Endodermal cell (in vitro differentiated cells): ENCODE data around the gene TSPAN4. TPM values are rescaled to one million over a fixed set of nuclear protein-coding genes. Genes with fewer than 3 reads are reported as not detected.

Experiments
- DNase-seq: peaks from one replicate; pipeline ENCODE4 v3.0.0-alpha.2; 2017
- H3K27ac ChIP-seq: 2 replicates; pipeline ENCODE4 v1.5.1; 2013; ENCODE audit warnings: mild to moderate bottlenecking, low read depth, low read length, moderate library complexity
- H3K27me3 ChIP-seq: 2 replicates; pipeline ENCODE4 v1.6.1; 2013; ENCODE audit warnings: mild to moderate bottlenecking, low read length, moderate library complexity; ENCODE audit not compliant: insufficient read depth, control insufficient read depth, poor library complexity, severe bottlenecking
- H3K36me3 ChIP-seq: 2 replicates; pipeline ENCODE4 v1.7.0; 2013; ENCODE audit warnings: mild to moderate bottlenecking, low read length, moderate library complexity; ENCODE audit not compliant: control insufficient read depth, insufficient read depth
- H3K4me1 ChIP-seq: one replicate; pipeline ENCODE4 v1.7.0; 2013; ENCODE audit warnings: low read length; ENCODE audit not compliant: control insufficient read depth, insufficient read depth
- H3K4me3 ChIP-seq: 2 replicates; pipeline ENCODE4 v1.5.1; 2013; ENCODE audit warnings: mild to moderate bottlenecking, low read length, moderate library complexity
- H3K9ac ChIP-seq: 2 replicates; pipeline ENCODE4 v1.6.1; 2013; ENCODE audit warnings: mild to moderate bottlenecking, low read length, moderate library complexity; ENCODE audit not compliant: poor library complexity, severe bottlenecking; ENCODE audit errors: extremely low read depth
- H3K9me3 ChIP-seq: 2 replicates; pipeline ENCODE4 v1.6.1; 2013; ENCODE audit warnings: mild to moderate bottlenecking, low read length, moderate library complexity; ENCODE audit not compliant: control insufficient read depth
- H3K27ac Mint-ChIP-seq: 2 replicates; pipeline ENCODE4 v1.8.0; 2020; ENCODE audit warnings: mixed read lengths
- H3K27me3 Mint-ChIP-seq: 2 replicates; pipeline ENCODE4 v1.8.0; 2021; ENCODE audit warnings: mild to moderate bottlenecking, mixed read lengths; ENCODE audit not compliant: insufficient read depth
- H3K36me3 Mint-ChIP-seq: 2 replicates; pipeline ENCODE4 v1.8.0; 2020; ENCODE audit warnings: low read depth, mixed read lengths
- H3K4me1 Mint-ChIP-seq: 2 replicates; pipeline ENCODE4 v1.8.0; 2020; ENCODE audit warnings: mixed read lengths
- H3K4me3 Mint-ChIP-seq: 2 replicates; pipeline ENCODE4 v1.8.0; 2020; ENCODE audit warnings: mild to moderate bottlenecking, moderate library complexity, mixed read lengths
- H3K9me3 Mint-ChIP-seq: 2 replicates; pipeline ENCODE4 v1.8.0; 2020; ENCODE audit warnings: mild to moderate bottlenecking, mixed read lengths
- CTCF ChIP-seq: fragments of 200-600 bp; sonication (generic); conservative IDR thresholded peaks from 2 replicates; pipeline ENCODE4 v1.5.0; 2021; ENCODE audit warnings: antibody characterized with exemption, mild to moderate bottlenecking
- WGBS, 2 experiments: methylation state at CpG; one replicate each; pipeline versions ENCODE4 v1.1.5 to v1.1.7; 2013; ENCODE audit warnings: missing lambda C conversion rate in 2 of 2, mixed read lengths in 1 of 2; ENCODE audit not compliant: insufficient coverage in 1 of 2, insufficient read length in 1 of 2; 5-methylcytosine and 5-hydroxymethylcytosine counted together
- total RNA-seq, 2 donors: library from RNA; stranded (reverse); fragmentation: NEBNext Ultra II Directional in 1 of 2; extraction: Animal tissue kit (Norgen Biotek cat#: 25700) in 1 of 2; gene quantifications; 2 replicates in 1 of 2; 3 replicates in 1 of 2; pipeline ENCODE4 v1.2.1, GENCODE V29; 2021

The TSPAN4 gene
- total RNA-seq, 2 donors from 2014 or later: 56.8 to 71.1 TPM

GRCh38 chr11:865462-866430 lies 23.1 kb downstream of the TSPAN4 start:
- Histone ChIP-seq H3K36me3 (no peaks in the 10 kb centered on the region), H3K4me3 (no peak overlapping the region), H3K27me3 (no peaks in the 10 kb centered on the region), H3K27ac (no peak overlapping the region), H3K9ac (no peak overlapping the region), H3K9me3 (no peaks in the 10 kb centered on the region), H3K4me1 (no peaks in the 10 kb centered on the region)
- Mint-ChIP-seq H3K27ac (no peak overlapping the region), H3K9me3 (no peaks in the 10 kb centered on the region), H3K4me3 (no peak overlapping the region), H3K4me1 (peaks cover 1% of the 10 kb centered on the region), H3K27me3 (no peaks in the 10 kb centered on the region), H3K36me3 (no peaks in the 10 kb centered on the region)
- DNase-seq: no peak
- 92 to 95% methylated on average over 24 to 41 of the region's 41 CpGs for WGBS, 2 experiments
- TF ChIP-seq CTCF: no peak

- Histone ChIP-seq H3K9ac (no peak overlapping the region), H3K4me1 (no peaks in the 10 kb centered on the region), H3K27me3 (no peaks in the 10 kb centered on the region), H3K4me3 (no peak overlapping the region), H3K27ac (no peak overlapping the region), H3K36me3 (no peaks in the 10 kb centered on the region), H3K9me3 (no peaks in the 10 kb centered on the region)
- Mint-ChIP-seq H3K36me3 (no peaks in the 10 kb centered on the region), H3K4me1 (peaks cover 1% of the 10 kb centered on the region), H3K9me3 (no peaks in the 10 kb centered on the region), H3K27ac (no peak overlapping the region), H3K27me3 (no peaks in the 10 kb centered on the region), H3K4me3 (no peak overlapping the region)
- 93 to 95% methylated on average over 11 to 14 of the region's 14 CpGs for WGBS, 2 experiments
- TF ChIP-seq CTCF: no peak
- no peak for DNase-seq
Measured at GRCh38 chr11:866481-866880, 23.8 kb downstream of the TSPAN4 start.

- TF ChIP-seq CTCF: no peak
- H3K27me3 ChIP-seq: no peaks in the 10 kb centered on the region
- DNase-seq: no peak
- H3K4me3 ChIP-seq: no peak overlapping the region
- Mint-ChIP-seq H3K4me3 (no peak overlapping the region), H3K27me3 (no peaks in the 10 kb centered on the region), H3K4me1 (peaks cover 1% of the 10 kb centered on the region), H3K9me3 (no peaks in the 10 kb centered on the region), H3K27ac (no peak overlapping the region), H3K36me3 (no peaks in the 10 kb centered on the region)
- H3K4me1 ChIP-seq: no peaks in the 10 kb centered on the region
- no peaks in the 10 kb centered on the region for H3K36me3 ChIP-seq
- H3K9ac ChIP-seq: no peak overlapping the region
- no peaks in the 10 kb centered on the region for H3K9me3 ChIP-seq
- H3K27ac ChIP-seq: no peak overlapping the region
- 94 to 100% methylated on average over 4 to 8 of the region's 8 CpGs for WGBS, 2 experiments
Measured at GRCh38 chr11:867856-868358, 25.3 kb downstream of the TSPAN4 start.
